SK-N-SH treated with all-trans-retinoic acid at 6 μM for 48 hours (cell line): ENCODE results near the gene NBEA.
"Not testable (repeated sequence)": the region's sequence is repeated elsewhere in the genome, so short reads cannot be mapped to it uniquely, and the experiment has no call there.

Experiments used
- ATAC-seq: fragments of 200-7000 bp; cut with Tn5 transposase; 3 replicates; pipeline ENCODE4 v1.9.1; 2020; ENCODE audit warnings: mild to moderate bottlenecking, moderate library complexity
- ARNTL ChIP-seq: fragments of 450-650 bp; formaldehyde crosslinking; IDR thresholded peaks from 2 replicates; pipeline ENCODE4 v1.5.0; 2020; ENCODE audit warnings: low read depth, mild to moderate bottlenecking, moderate library complexity, borderline replicate concordance
- BACH2 ChIP-seq: fragments of 250-450 bp; sonication (Bioruptor Pico); IDR thresholded peaks from 2 replicates; pipeline ENCODE4 v1.9.0; 2021; ENCODE audit warnings: mild to moderate bottlenecking, borderline replicate concordance
- CSDC2 ChIP-seq: fragments of 250-450 bp; sonication (Bioruptor Pico); IDR thresholded peaks from 2 replicates; pipeline ENCODE4 v1.5.0; 2020; ENCODE audit warnings: mild to moderate bottlenecking, moderate library complexity
- ESRRG ChIP-seq: fragments of 250-450 bp; sonication (Bioruptor Pico); IDR thresholded peaks from 2 replicates; pipeline ENCODE4 v1.6.1; 2021; ENCODE audit warnings: mild to moderate bottlenecking
- GLIS3 ChIP-seq: fragments of 250-450 bp; sonication (Bioruptor Pico); IDR thresholded peaks from 2 replicates; pipeline ENCODE4 v1.5.0; 2020; ENCODE audit warnings: mild to moderate bottlenecking, moderate library complexity
- ISL1 ChIP-seq: fragments of 250-450 bp; sonication (Bioruptor Pico); IDR thresholded peaks from 2 replicates; pipeline ENCODE4 v2.1.2; 2022; ENCODE audit warnings: mild to moderate bottlenecking, moderate library complexity
- OSR1 ChIP-seq: fragments of 250-450 bp; sonication (Bioruptor Pico); IDR thresholded peaks from 2 replicates; pipeline ENCODE4 v1.8.0; 2022; ENCODE audit warnings: moderate library complexity, mild to moderate bottlenecking, inconsistent platforms
- PPARA ChIP-seq: fragments of 250-450 bp; sonication (Bioruptor Pico); IDR thresholded peaks from 2 replicates; pipeline ENCODE4 v1.5.0; 2020; ENCODE audit warnings: mild to moderate bottlenecking, borderline replicate concordance
- RARB ChIP-seq: fragments of 250-450 bp; sonication (Bioruptor Pico); IDR thresholded peaks from 2 replicates; pipeline ENCODE4 v1.8.0; 2021; ENCODE audit warnings: mild to moderate bottlenecking, moderate library complexity
- SNAI2 ChIP-seq: fragments of 250-450 bp; sonication (Bioruptor Pico); IDR thresholded peaks from 2 replicates; pipeline ENCODE4 v1.5.0; 2020; ENCODE audit warnings: mild to moderate bottlenecking, moderate library complexity
- TCF4 ChIP-seq: fragments of 250-450 bp; sonication (Bioruptor Pico); IDR thresholded peaks from 2 replicates; pipeline ENCODE4 v1.8.0; 2021; ENCODE audit warnings: mild to moderate bottlenecking, moderate library complexity, borderline replicate concordance
- TOX ChIP-seq: fragments of 250-450 bp; sonication (Bioruptor Pico); IDR thresholded peaks from 2 replicates; pipeline ENCODE4 v1.8.0; 2021; ENCODE audit warnings: mild to moderate bottlenecking, moderate library complexity, borderline replicate concordance
- ZC3H10 ChIP-seq: fragments of 250-450 bp; sonication (Bioruptor Pico); IDR thresholded peaks from 2 replicates; pipeline ENCODE4 v1.5.1; 2021; ENCODE audit warnings: mild to moderate bottlenecking, moderate library complexity
- ZFP3 ChIP-seq: fragments of 250-450 bp; sonication (Bioruptor Pico); IDR thresholded peaks from 2 replicates; pipeline ENCODE4 v1.5.0; 2020; ENCODE audit warnings: mild to moderate bottlenecking, moderate library complexity
- ZFP30 ChIP-seq: fragments of 450-650 bp; formaldehyde crosslinking; IDR thresholded peaks from 2 replicates; pipeline ENCODE4 v1.5.0; 2022; ENCODE audit warnings: mild to moderate bottlenecking, moderate library complexity
- ZNF565 ChIP-seq: fragments of 450-650 bp; formaldehyde crosslinking; conservative IDR thresholded peaks from 2 replicates; pipeline ENCODE4 v1.5.0; 2020; ENCODE audit warnings: low read depth, mild to moderate bottlenecking, moderate library complexity
- ZNF70 ChIP-seq: fragments of 450-650 bp; formaldehyde crosslinking; IDR thresholded peaks from 2 replicates; pipeline ENCODE4 v1.5.0; 2020; ENCODE audit warnings: mild to moderate bottlenecking, moderate library complexity
- ZNF8 ChIP-seq: fragments of 450-650 bp; formaldehyde crosslinking; IDR thresholded peaks from 2 replicates; pipeline ENCODE4 v1.5.0; 2020; ENCODE audit warnings: mild to moderate bottlenecking, moderate library complexity
- TF ChIP-seq, protein P1 (sequence below): fragments of 250-450 bp; sonication (Bioruptor Pico); IDR thresholded peaks from 2 replicates; pipeline ENCODE4 v1.5.1; 2020; ENCODE audit warnings: low read depth, mild to moderate bottlenecking, moderate library complexity
- TF ChIP-seq, protein P2 (sequence below): fragments of 250-450 bp; sonication (Bioruptor Pico); IDR thresholded peaks from 2 replicates; pipeline ENCODE4 v1.5.0; 2020; ENCODE audit warnings: mild to moderate bottlenecking, moderate library complexity
- TF ChIP-seq, protein P3 (sequence below): fragments of 250-450 bp; sonication (Bioruptor Pico); IDR thresholded peaks from 2 replicates; pipeline ENCODE4 v1.5.1; 2021; ENCODE audit warnings: mild to moderate bottlenecking, moderate library complexity
- TF ChIP-seq, protein P4 (sequence below): fragments of 250-450 bp; sonication (Bioruptor Pico); IDR thresholded peaks from 2 replicates; pipeline ENCODE4 v1.8.0; 2021; ENCODE audit warnings: low read depth, mild to moderate bottlenecking, moderate library complexity, borderline replicate concordance

NBEA gene

DNA sequence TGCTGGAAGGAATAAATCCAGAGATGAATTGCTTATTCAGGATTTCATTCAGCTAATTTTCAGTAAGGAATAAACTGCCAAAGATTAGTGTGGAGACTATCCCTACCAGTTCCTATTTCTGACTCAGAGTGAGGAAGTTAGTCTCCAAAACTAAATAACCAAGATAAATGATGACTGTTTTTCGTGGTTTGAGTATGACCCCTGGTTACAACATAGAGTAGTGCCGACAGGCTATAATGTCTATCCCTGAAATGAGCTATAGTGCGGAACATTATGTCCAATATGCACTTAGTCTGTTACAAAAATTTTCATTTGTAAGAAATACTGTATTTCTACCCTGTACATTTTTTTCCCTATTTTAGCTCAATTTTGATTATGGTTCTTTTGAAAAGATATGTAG, 51.4 kb downstream of the NBEA start:
- ATAC-seq: no peak
- no peak for TF ChIP-seq PPARA (CRISPR knock-in tag)
- no peak for TF ChIP-seq TOX (CRISPR knock-in tag)
- no peak for TF ChIP-seq OSR1 (CRISPR knock-in tag)
- TF ChIP-seq ZNF565 (CRISPR knock-in tag): no peak
- TF ChIP-seq ZNF70 (CRISPR knock-in tag): no peak
- TF ChIP-seq BACH2 (CRISPR knock-in tag): no peak
- TF ChIP-seq CSDC2 (CRISPR knock-in tag): no peak
- TF ChIP-seq, protein P1, sequence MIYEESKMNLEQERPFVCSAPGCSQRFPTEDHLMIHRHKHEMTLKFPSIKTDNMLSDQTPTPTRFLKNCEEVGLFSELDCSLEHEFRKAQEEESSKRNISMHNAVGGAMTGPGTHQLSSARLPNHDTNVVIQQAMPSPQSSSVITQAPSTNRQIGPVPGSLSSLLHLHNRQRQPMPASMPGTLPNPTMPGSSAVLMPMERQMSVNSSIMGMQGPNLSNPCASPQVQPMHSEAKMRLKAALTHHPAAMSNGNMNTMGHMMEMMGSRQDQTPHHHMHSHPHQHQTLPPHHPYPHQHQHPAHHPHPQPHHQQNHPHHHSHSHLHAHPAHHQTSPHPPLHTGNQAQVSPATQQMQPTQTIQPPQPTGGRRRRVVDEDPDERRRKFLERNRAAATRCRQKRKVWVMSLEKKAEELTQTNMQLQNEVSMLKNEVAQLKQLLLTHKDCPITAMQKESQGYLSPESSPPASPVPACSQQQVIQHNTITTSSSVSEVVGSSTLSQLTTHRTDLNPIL (CRISPR knock-in tag): no peak
- TF ChIP-seq, protein P2, sequence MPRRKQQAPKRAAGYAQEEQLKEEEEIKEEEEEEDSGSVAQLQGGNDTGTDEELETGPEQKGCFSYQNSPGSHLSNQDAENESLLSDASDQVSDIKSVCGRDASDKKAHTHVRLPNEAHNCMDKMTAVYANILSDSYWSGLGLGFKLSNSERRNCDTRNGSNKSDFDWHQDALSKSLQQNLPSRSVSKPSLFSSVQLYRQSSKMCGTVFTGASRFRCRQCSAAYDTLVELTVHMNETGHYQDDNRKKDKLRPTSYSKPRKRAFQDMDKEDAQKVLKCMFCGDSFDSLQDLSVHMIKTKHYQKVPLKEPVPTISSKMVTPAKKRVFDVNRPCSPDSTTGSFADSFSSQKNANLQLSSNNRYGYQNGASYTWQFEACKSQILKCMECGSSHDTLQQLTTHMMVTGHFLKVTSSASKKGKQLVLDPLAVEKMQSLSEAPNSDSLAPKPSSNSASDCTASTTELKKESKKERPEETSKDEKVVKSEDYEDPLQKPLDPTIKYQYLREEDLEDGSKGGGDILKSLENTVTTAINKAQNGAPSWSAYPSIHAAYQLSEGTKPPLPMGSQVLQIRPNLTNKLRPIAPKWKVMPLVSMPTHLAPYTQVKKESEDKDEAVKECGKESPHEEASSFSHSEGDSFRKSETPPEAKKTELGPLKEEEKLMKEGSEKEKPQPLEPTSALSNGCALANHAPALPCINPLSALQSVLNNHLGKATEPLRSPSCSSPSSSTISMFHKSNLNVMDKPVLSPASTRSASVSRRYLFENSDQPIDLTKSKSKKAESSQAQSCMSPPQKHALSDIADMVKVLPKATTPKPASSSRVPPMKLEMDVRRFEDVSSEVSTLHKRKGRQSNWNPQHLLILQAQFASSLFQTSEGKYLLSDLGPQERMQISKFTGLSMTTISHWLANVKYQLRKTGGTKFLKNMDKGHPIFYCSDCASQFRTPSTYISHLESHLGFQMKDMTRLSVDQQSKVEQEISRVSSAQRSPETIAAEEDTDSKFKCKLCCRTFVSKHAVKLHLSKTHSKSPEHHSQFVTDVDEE (CRISPR knock-in tag): no peak
- no peak for TF ChIP-seq ISL1
- no peak for TF ChIP-seq ZFP30
- TF ChIP-seq, protein P3, sequence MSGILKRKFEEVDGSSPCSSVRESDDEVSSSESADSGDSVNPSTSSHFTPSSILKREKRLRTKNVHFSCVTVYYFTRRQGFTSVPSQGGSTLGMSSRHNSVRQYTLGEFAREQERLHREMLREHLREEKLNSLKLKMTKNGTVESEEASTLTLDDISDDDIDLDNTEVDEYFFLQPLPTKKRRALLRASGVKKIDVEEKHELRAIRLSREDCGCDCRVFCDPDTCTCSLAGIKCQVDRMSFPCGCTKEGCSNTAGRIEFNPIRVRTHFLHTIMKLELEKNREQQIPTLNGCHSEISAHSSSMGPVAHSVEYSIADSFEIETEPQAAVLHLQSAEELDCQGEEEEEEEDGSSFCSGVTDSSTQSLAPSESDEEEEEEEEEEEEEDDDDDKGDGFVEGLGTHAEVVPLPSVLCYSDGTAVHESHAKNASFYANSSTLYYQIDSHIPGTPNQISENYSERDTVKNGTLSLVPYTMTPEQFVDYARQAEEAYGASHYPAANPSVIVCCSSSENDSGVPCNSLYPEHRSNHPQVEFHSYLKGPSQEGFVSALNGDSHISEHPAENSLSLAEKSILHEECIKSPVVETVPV (CRISPR knock-in tag): no peak
- no peak for TF ChIP-seq ZFP3 (CRISPR knock-in tag)
- no peak for TF ChIP-seq SNAI2 (CRISPR knock-in tag)
- TF ChIP-seq GLIS3 (CRISPR knock-in tag): no peak

DNA sequence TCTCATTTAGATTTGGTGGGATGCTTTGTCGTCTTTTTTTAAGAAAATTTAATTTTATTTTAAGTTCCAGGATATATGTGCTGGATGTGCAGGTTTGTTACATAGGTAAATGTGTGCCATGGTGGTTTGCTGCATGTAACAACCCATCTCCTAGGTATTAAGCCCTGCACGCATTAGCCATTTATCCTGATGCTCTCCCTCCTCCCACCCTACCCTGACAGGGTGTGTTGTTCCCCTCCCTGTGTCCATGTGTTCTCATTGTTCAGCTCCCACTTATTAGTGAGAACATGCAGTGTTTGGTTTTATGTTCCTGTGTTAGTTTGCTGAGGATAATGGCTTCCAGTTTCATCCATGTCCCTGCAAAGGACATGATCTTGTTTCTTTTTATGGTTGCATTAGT, 61.7 kb downstream of the NBEA start:
- not testable (repeated sequence) for ATAC-seq

DNA sequence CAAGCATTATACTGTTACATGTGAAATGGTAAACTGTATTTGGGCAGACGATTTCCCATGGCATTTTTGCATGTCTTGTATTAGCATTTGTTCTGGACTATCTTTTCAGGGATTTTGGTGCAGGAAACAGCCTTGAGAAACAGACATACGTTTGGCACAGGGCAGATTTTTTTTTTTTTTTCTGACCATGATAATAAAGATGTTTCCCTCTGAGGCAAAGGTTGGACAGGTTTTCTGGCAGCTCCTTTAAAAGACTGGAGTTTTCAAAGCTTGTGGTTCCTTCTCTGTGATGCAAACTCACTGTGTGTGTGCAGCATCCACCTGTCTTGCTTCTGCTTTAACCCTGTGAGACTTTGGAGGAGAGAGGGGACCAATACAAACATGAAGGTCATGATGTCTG, 63.0 kb downstream of the NBEA start:
- no peak for ATAC-seq

More for the DNA sequence above, 63.0 kb downstream of the NBEA start:
- TF ChIP-seq TCF4 (CRISPR knock-in tag): no peak
- no peak for TF ChIP-seq ZNF8 (CRISPR knock-in tag)
- TF ChIP-seq ISL1: no peak
- TF ChIP-seq, protein P4, sequence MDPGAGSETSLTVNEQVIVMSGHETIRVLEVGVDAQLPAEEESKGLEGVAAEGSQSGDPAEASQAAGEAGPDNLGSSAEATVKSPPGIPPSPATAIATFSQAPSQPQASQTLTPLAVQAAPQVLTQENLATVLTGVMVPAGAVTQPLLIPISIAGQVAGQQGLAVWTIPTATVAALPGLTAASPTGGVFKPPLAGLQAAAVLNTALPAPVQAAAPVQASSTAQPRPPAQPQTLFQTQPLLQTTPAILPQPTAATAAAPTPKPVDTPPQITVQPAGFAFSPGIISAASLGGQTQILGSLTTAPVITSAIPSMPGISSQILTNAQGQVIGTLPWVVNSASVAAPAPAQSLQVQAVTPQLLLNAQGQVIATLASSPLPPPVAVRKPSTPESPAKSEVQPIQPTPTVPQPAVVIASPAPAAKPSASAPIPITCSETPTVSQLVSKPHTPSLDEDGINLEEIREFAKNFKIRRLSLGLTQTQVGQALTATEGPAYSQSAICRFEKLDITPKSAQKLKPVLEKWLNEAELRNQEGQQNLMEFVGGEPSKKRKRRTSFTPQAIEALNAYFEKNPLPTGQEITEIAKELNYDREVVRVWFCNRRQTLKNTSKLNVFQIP (CRISPR knock-in tag): no peak
- TF ChIP-seq ZFP30: no peak
- no peak for TF ChIP-seq RARB (CRISPR knock-in tag)
- no peak for TF ChIP-seq BACH2 (CRISPR knock-in tag)
- TF ChIP-seq, protein P1 (CRISPR knock-in tag): no peak
- TF ChIP-seq OSR1 (CRISPR knock-in tag): no peak
- TF ChIP-seq ZC3H10 (CRISPR knock-in tag): no peak
- TF ChIP-seq ZNF70 (CRISPR knock-in tag): no peak
- TF ChIP-seq SNAI2 (CRISPR knock-in tag): no peak
- TF ChIP-seq TOX (CRISPR knock-in tag): no peak
- TF ChIP-seq, protein P2 (CRISPR knock-in tag): no peak
- no peak for TF ChIP-seq ESRRG (CRISPR knock-in tag)
- no peak for TF ChIP-seq ARNTL (CRISPR knock-in tag)
- TF ChIP-seq GLIS3 (CRISPR knock-in tag): no peak
- TF ChIP-seq ZNF565 (CRISPR knock-in tag): no peak
- no peak for TF ChIP-seq CSDC2 (CRISPR knock-in tag)
- TF ChIP-seq, all 23 proteins: peak for 0
